Fibroblast of lung (primary cell): Measurements from ENCODE around the gene PRKACG.

Source experiments
- CTCF ChIP-seq, 2 donors: IDR thresholded peaks in 1 of 2; conservative IDR thresholded peaks in 1 of 2; 1 replicate in 1 of 2; 2 replicates in 1 of 2; pipeline ENCODE4 v1.5.1; 2011 to 2012; ENCODE audit warnings: low read length in 2 of 2, control low read depth in 1 of 2, inconsistent platforms in 1 of 2, low read depth in 1 of 2, mild to moderate bottlenecking in 1 of 2
- EZH2 ChIP-seq: IDR thresholded peaks from 2 replicates; pipeline ENCODE4 v1.5.1; 2012; ENCODE audit warnings: low read length, control low read depth, mild to moderate bottlenecking; ENCODE audit errors: missing control alignments

GRCh38 chr9:69044240-69045219 lies 30.6 kb upstream of the PRKACG start:
- TF ChIP-seq EZH2, result no peak
- no peak for TF ChIP-seq CTCF (conservative IDR thresholded peaks at IDR 0.05 in 1 of 2, IDR thresholded peaks at IDR 0.05 in 1 of 2; ENCODE audit: low read depth in 1 of 2, low read length in 2 of 2)
